Measurements from ENCODE around the gene ADA.

ADA gene

GRCh38 chr20:44646023-44646640 is 5.4 kb downstream of the ADA start:
- TF ChIP-seq CTCF (IDR thresholded peaks at IDR 0.05; ENCODE audit: insufficient read depth, low read length) (no peak), REST (IDR thresholded peaks at IDR 0.05; ENCODE audit: insufficient replicate concordance, low read depth) (peak; percentile 27), SPI1 (IDR thresholded peaks at IDR 0.05; ENCODE audit: borderline replicate concordance, low read depth) (peak; percentile 98), GABPA (IDR thresholded peaks at IDR 0.05; ENCODE audit: low read depth) (peak; percentile 44; the same call in 1 of the 2 replicates), POLR2AphosphoS5 (IDR thresholded peaks at IDR 0.05; ENCODE audit: low read depth) (peak; percentile 92)
- H3K27me3 ChIP-seq (ENCODE audit: insufficient read depth, poor library complexity, severe bottlenecking): no peaks in the 10 kb centered on the region
- peak; percentile 88 to 93 for DNase-seq (ENCODE audit: low read depth in 1 of 2, low spot score in 1 of 2)
- H3K4me3 ChIP-seq (replicated peaks; ENCODE audit: insufficient read depth, low read length): no peak overlapping the region
- H3K27ac ChIP-seq (replicated peaks): peak overlapping the region; percentile 88

GRCh38 chr20:44644667-44645131 is 6.8 kb downstream of the ADA start:
- TF ChIP-seq SPI1 (IDR thresholded peaks at IDR 0.05; ENCODE audit: borderline replicate concordance, low read depth) (peak; percentile 58; the same call in 1 of the 2 replicates), REST (IDR thresholded peaks at IDR 0.05; ENCODE audit: insufficient replicate concordance, low read depth) (no peak)
- Histone ChIP-seq H3K4me3 (replicated peaks; ENCODE audit: insufficient read depth, low read length) (no peak overlapping the region), H3K27ac (replicated peaks) (peak overlapping the region; percentile 88)

GRCh38 chr20:44644230-44644617 is 7.3 kb downstream of the ADA start:
- Histone ChIP-seq H3K27me3 (ENCODE audit: insufficient read depth, poor library complexity, severe bottlenecking) (no peaks in the 10 kb centered on the region), H3K27ac (replicated peaks) (peak overlapping the region; percentile 88), H3K4me3 (replicated peaks; ENCODE audit: insufficient read depth, low read length) (no peak overlapping the region)
- no peak for DNase-seq (ENCODE audit: low read depth in 1 of 2, low spot score in 1 of 2)
- no peak for TF ChIP-seq GABPA (IDR thresholded peaks at IDR 0.05; ENCODE audit: low read depth)
- no peak for TF ChIP-seq REST (IDR thresholded peaks at IDR 0.05; ENCODE audit: insufficient replicate concordance, low read depth)
- TF ChIP-seq CTCF (IDR thresholded peaks at IDR 0.05; ENCODE audit: insufficient read depth, low read length): no peak
- TF ChIP-seq POLR2AphosphoS5 (IDR thresholded peaks at IDR 0.05; ENCODE audit: low read depth): no peak
- TF ChIP-seq SPI1 (IDR thresholded peaks at IDR 0.05; ENCODE audit: borderline replicate concordance, low read depth): no peak

More at GRCh38 chr20:44644667-44645131, 6.8 kb downstream of the ADA start:
- no peaks in the 10 kb centered on the region for H3K27me3 ChIP-seq (ENCODE audit: insufficient read depth, poor library complexity, severe bottlenecking)
- peak in 1 of 2 experiments; percentile 60 for DNase-seq (ENCODE audit: low read depth in 1 of 2, low spot score in 1 of 2)
